G401 (cell line): ENCODE results near the gene TGIF2. TPM values are rescaled to one million over a fixed set of nuclear protein-coding genes. Genes with fewer than 3 reads are reported as not detected.
A peak's percentile ranks its signal among the peaks of the same experiment; 100 is the strongest.
"Not testable (repeated sequence)": the region's sequence is repeated elsewhere in the genome, so short reads cannot be mapped to it uniquely, and the experiment has no call there.

ENCODE experiments used
- DNase-seq: peaks from one replicate; pipeline ENCODE4 v3.0.0-alpha.2; 2015; ENCODE audit warnings: low spot score
- in situ Hi-C: cut with HindIII; loops from 2 replicates; pipeline ENCODE4 v1.10.0; 2016; ENCODE audit warnings: low sequenced_read_pairs, mixed read lengths
- total RNA-seq: library from RNA; depleted of rRNA; stranded (reverse); fragments of >200 nt; shearing (Covaris generic); gene quantifications from 2 replicates; pipeline ENCODE4 v1.2.3, GENCODE V29; 2014

TGIF2 gene
- total RNA-seq, 1 experiment from 2014 or later = 17.2 TPM

DNA sequence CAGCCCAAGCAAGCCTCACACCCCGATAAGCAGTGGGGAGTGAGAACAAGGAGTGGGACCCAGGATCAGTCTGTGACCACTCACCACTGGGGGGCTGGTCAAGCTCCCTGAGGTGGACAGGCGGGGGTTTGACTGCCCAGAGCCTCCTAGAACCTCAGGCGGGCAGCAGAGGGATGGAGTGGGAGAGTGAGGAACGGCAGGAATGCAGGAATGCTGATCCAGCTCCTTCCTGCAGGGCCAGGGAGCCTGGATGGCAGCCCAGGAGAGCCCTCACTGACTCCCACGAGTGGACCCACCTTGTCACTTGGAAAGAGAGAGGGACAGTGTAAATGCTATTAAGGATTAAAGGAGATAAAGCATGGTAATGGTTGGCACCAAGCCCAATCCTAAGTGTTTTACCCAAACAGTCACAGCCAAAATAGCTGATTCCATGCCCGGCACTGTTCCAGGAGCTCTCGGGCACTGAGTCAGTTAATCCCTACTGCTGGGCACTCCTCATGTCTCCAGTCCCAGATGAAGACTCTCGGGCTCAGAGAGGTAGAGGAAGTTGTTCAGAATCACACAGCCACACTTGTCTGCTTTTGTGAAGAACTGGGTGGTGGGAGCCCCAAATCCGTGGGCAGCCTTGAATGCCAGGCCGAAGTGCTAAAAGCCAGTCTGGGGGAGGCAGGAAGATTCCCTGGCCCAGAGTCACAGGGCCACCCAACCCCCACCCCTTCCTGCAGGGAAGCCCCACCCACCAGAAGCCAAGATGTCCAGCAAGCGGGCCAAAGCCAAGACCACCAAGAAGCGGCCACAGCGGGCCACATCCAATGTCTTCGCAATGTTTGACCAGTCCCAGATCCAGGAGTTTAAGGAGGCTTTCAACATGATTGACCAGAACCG lies 29.0 kb upstream of the TGIF2 start:
- in situ Hi-C loops = no loop called here
- peak; percentile 36 for DNase-seq

DNA sequence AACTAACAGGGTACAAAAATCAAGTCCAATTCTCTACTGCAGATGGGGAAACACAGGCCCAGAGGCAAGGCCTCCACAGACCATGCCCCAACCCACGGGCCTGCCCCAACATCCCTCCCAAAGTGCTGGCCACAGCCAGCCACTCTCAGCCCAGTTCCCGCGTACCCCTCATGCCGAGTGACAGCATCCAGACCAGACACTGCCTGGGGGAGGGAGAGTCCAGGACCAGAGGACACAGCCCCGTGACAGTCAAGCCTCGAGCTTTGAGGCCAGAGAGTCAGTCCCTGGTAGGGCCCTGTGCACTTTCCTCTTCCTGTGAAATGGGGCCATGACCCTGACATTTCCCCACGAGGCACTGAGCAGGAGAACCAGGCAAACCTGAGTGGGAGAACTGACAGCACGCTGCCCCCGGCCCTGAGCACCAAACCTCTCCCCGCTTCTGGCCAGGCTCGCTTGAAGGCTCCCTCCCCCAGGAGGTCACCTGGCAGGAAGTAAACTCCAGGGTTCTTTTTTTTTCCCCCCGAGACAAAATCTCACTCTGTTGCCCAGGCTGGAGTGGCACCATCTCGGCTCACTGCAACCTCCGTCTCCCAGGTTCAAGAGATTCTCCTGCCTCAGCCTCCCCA lies 27.2 kb upstream of the TGIF2 start:
- in situ Hi-C loops = no loop called here
- DNase-seq = no peak

DNA sequence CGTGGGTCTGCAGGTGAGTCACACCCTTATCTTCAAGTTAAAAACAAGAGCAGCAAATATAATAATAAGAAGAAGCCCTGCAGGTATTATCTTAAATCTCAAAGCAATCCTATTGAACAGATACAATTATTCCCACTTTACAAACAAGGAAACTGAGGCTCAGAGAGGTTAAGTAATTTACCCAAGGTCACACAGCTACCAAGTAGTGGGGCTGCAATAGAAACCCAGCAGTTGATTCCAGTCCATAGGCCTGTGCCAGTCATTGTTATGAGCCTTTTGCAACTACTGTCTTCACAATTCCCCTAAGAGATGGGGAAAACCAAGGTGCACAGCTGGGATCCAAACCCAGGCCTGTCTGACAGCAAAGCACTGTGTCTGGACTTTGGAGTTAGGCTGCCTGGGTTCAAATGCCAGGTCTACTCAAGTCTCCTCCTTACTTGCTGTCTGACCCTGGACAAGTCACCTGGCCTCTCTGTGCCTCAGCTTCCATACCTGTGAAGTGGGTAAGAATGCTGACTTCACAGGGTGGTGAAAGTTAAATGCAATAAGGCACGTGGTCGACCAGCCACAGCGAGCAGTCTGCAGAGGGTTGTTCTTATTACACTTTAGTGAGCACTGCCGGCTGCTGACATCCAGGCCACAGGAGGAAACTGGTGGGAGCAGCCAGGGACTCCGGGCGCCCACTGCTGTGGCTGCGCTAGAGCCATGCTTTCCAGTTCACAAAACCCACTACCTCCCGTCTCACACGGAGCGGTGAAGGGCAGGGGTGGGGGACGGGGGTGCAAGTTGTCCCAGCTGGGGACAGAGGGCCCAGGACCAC lies 26.0 kb upstream of the TGIF2 start:
- in situ Hi-C loops = no loop called here

DNA sequence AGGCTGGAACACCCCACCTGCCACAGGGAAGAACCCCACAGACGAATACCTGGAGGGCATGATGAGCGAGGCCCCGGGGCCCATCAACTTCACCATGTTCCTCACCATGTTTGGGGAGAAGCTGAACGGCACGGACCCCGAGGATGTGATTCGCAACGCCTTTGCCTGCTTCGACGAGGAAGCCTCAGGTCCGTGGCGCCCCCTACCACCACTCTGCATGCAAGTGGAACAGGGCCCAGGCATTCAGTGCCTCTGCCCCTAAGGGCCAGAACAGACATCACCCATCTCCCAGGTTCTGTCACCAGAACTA lies 25.4 kb upstream of the TGIF2 start:
- DNase-seq = peak; percentile 19
- in situ Hi-C loops = no loop called here

More for the DNA sequence above, 26.0 kb upstream of the TGIF2 start:
- no peak for DNase-seq

DNA sequence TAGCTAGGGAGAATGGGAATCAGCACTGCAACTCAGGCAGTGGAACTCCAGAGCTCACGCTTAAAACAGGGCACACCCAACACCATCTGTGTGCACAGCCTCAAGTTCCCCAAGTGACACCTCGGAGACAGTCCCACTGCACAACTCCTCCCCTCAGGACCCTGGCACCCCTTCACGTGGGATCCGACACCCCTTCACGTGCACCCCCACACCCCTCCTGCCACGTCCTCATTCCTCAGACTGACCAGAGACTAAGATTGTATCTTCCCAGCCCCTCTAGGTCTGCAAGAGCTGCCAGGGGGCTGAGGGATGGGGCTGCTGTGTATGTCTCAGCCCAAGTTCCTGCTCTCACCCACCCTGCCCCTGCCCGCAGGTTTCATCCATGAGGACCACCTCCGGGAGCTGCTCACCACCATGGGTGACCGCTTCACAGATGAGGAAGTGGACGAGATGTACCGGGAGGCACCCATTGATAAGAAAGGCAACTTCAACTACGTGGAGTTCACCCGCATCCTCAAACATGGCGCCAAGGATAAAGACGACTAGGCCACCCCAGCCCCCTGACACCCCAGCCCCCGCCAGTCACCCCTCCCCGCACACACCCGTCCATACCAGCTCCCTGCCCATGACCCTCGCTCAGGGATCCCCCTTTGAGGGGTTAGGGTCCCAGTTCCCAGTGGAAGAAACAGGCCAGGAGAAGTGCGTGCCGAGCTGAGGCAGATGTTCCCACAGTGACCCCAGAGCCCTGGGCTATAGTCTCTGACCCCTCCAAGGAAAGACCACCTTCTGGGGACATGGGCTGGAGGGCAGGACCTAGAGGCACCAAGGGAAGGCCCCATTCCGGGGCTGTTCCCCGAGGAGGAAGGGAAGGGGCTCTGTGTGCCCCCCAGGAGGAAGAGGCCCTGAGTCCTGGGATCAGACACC lies 24.4 kb upstream of the TGIF2 start:
- in situ Hi-C loops = no loop called here
- no peak for DNase-seq

DNA sequence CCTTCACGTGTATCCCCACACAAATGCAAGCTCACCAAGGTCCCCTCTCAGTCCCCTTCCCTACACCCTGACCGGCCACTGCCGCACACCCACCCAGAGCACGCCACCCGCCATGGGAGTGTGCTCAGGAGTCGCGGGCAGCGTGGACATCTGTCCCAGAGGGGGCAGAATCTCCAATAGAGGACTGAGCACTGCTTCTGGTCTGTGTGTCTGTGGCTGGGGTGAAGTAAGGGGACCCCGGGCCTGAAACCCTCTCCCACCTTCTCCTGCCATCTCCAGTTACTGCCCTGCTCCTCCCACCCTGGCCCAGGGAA lies 23.8 kb upstream of the TGIF2 start:
- in situ Hi-C loops = no loop called here
- no peak for DNase-seq

DNA sequence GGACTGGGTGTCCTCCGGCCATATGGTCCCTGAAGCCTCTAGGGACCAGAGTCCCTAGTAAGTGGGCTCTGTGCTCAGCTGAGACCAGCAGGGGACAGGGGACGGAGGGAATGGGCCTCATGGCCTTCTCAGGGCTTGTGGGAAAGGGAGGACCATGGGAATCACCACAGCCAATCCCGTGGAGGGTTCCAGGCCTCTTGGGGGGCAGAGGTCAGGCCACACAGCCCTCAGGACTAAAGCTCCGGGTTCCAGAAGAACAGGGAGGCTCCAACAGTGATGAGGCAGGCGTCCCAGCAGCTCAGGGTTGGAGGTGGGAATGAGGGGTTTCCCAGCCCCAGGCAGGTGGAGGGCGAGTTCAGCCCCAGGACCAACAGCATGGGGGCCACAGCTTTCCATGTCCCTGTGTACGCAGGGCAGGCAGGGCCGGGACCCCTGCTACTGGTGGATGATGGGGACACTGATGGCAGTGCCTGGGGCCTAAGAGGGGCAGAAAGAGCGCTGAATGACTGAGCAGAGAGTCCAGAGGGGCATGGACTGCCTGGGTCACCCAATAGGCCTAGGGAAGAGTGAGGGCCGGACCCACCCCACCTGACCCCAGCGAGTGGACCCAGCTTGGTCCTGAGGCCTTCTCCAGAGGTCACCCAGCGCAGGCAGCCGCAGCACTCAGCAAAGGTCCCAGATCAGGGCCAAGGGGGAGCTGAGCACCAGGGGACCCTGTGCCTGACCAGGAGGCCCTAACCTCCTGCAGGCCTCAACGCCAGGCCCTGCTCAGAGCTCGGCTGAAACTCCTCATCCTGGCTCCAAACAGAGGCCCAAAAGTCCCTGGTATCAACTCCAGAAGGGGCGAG lies 23.2 kb upstream of the TGIF2 start:
- no peak for DNase-seq
- in situ Hi-C loops = no loop called here

DNA sequence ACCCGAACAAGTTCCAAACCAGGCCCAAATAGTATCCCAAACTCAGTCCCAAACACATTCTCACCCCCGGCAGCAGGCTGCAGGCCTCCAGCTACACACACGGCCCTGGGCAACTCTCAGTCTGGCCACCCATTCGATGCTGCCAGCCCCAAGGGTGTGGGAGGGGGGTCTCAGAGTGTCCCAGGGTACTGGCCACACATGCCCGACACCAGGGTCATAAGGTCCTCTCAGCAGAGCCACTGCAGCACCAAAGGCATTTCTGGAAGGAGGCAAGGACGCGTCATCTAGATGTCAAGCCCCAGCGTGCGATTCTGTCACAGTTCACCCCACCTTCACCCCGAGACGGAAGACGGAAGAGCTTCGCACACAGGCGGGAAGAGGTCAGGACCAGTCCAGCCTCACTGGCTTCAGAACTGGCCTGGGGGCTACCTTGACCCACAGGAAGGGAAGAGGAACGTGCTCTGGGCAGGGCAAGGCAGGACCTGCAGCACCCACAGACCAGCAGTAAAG lies 22.6 kb upstream of the TGIF2 start:
- in situ Hi-C loops = no loop called here
- DNase-seq = no peak

DNA sequence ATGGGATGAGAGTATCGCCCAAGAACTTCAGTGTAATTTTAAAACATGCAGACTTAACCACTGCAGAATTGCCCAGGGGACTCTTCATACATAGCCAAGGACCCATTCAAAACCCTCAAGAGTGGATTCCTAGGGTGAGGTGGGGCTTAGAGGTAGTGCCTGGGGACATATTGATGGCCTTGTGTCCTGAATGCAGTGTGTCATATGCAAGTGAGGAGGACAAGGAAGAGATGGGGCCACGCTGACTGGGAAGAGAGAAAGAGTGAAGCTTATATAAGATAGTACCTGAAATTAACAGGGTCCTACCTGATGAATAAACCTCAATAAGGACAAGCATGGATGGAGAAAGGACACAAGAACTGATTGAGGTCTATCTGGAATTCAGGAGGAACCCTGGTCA lies 18.1 kb upstream of the TGIF2 start:
- in situ Hi-C loops = no loop called here
- no peak for DNase-seq

DNA sequence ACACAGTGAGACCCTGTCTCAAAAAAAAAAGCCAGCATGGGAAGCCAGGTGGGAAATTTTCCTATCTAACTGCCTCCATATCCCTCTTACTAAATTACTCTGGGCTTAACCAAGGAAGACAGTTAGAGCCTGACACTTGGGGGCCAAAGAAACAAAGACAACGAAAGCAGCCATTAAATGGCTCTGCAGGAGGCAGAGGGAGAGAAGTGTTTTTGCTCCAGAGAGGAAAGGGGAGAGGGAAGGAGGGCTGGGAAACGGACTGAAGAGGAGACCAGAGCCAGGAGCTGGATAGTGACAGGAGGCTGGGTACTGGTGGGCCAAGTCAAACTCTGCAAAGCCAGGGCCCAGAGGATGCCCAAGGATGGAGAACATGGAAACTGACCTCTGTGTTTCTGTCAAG lies 10.7 kb upstream of the TGIF2 start:
- in situ Hi-C loops = no loop called here

DNA sequence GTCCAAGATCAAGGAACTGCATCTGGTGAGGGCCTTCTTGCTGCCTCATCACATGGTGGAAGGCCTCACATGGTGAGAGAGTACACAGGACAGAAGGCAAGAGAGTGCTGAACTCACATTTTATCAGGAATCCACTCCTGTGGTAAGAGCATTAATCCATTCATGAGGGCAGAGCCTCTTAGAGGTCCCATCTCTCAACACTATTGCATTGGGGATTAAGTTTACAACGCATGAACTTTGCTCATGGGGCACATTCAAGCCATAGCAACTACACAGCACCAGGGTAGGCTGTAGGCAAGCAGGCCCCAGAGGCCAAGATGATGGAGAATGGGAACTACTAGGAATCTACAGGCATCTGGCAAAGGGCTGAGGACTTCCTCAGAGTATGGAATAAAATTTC lies 10.0 kb upstream of the TGIF2 start:
- in situ Hi-C loops = no loop called here

More for the DNA sequence above, 10.7 kb upstream of the TGIF2 start:
- no peak for DNase-seq

DNA sequence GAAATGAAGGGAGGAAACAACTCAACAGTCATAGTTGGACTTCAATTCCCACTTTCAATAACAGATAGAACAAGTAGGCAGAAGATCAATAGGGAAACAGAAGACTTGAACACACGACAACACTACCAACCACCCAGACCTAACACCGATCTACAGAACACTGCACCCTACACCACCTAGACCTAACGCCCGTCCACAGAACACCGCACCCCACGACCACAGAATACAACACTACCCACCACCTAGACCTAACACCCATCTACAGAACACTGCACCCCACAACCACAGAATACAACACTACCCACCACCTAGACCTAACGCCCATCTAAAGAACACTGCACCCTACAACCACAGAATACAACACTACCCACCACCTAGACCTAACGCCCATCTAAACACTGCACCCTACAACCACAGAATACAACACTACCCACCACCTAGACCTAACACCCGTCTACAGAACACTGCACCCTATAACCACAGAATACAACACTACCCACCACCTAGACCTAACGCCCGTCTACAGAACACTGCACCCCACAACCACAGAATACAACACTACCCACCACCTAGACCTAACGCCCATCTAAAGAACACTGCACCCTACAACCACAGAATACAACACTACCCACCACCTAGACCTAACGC lies 9.2 kb upstream of the TGIF2 start:
- DNase-seq, in situ Hi-C loops: not testable (repeated sequence)

More for the DNA sequence above, 10.0 kb upstream of the TGIF2 start:
- DNase-seq = no peak

DNA sequence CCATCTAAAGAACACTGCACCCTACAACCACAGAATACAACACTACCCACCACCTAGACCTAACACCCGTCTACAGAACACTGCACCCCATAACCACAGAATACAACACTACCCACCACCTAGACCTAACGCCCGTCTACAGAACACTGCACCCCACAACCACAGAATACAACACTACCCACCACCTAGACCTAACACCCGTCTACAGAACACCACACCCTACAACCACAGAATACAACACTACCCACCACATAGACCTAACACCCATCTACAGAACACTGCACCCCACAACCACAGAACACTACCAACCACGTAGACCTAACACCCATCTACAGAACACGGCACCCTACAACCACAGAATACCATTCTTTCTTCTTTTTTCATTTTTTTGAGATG lies 8.7 kb upstream of the TGIF2 start:
- in situ Hi-C loops = not testable (repeated sequence)

DNA sequence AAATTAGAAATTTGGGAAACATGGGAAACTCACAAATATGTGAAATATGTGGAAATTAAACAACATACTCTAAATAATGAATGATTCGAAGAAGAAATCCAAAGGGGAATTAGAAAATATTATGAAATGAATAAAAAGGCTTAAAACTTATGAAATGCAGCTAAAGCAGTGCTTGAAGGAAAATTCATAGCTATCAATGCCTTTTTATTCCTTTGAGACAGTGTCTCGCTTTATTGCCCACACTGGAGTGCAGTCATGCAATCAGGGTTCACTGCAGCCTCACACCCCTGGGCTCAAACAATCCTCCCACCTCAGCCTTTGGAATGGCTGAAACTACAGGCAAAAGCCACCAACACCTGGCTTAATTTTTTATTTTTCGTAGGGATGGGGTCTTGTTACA lies 7.9 kb upstream of the TGIF2 start:
- DNase-seq = no peak
- in situ Hi-C loops = no loop called here

More for the DNA sequence above, 8.7 kb upstream of the TGIF2 start:
- DNase-seq = not testable (repeated sequence)

DNA sequence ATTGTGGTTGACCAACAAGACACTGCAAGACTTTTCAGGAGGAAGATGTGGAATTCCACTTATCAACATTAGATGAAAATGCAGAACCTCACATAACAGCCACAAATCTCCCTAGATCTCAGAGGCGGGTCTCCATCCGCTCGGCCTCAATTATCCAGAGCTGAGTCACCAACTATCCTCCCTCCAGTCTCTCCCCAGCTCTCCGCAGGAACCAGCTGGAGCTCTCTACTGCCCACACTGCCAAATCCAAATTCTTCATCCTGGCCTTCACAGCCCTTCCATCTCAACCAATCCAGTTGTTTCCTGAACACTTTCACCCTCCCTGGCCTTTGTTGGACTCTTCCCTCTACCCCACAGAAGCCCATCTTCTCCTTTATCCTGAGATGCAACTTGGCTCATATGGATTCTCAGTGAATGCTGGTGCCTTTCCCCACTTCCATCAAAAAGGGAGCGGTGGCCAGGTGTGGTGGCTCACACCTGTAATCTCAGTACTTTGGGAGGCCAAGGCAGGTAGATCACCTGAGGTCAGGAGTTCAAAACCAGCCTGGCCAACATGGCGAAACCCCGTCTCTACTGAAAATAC lies 3.5 kb upstream of the TGIF2 start:
- in situ Hi-C loops = no loop called here

DNA sequence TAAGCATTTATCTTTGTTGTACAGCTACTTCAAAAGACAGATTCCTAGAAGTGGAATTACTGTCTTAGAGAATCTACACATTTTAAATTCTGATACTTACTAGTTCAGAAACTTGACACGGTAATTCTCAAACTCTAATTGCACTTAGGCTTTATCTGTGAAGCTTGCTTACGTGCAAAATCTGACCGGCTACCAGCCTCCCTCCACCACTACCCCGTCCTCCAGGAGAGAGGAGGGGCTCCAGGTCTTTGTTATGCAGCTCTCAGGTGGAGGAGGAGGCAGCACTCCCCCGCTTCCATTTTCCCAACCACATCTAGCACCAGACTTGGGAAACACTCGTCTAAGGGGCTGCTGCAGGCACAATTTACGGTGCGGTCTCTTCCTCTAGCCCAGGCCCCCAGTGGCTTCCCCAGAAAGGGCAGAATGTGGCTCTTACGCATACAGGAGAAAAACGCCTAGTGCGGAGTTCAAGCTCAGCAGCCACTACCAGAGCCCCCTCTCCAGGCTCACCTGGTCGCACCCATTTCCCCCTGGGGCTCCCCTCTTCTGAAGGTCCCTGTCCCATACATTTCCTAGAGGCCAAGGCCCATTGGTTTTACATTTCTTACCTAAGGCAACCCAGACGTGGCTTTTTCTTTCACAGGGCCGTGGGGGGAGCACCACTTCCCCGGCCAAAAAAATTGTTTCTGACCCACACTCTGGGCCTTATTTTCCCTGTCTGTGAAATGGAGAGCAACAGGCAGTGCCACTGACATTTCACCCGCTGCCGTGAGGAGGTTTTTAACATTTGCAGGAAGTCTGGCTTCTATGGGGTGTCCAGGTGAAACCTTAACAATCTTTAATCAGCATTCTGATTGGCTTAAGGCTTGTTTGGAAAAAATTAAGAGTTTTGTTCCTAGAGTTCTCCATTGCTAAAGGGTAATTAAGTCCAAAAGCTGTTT lies 1.6 kb upstream of the TGIF2 start:
- in situ Hi-C loops = no loop called here
- peak; percentile 17 for DNase-seq

More for the DNA sequence above, 3.5 kb upstream of the TGIF2 start:
- DNase-seq = no peak
